ENCODE data around the gene KLHL17.

Gene KLHL17

GRCh38 chr1:952603-953002 lies 7.8 kb upstream of the KLHL17 start:
- no peak for DNase-seq (ENCODE audit: low read depth)

- no peak for DNase-seq (ENCODE audit: low read depth)
These were observed 6.7 kb upstream of the KLHL17 start for GRCh38 chr1:953524-954320.

GRCh38 chr1:954927-955326 lies 5.5 kb upstream of the KLHL17 start:
- DNase-seq (ENCODE audit: low read depth): no peak

- DNase-seq (ENCODE audit: low read depth): no peak
These were observed 4.9 kb upstream of the KLHL17 start for GRCh38 chr1:955474-955873.

- no peak for DNase-seq (ENCODE audit: low read depth)
These were observed 3.7 kb upstream of the KLHL17 start for GRCh38 chr1:956636-957035.

- peak; percentile 87 for DNase-seq (ENCODE audit: low read depth)
These were observed 1.3 kb upstream of the KLHL17 start, which contains the start of gene NOC2L for GRCh38 chr1:958823-959730. NOC2L (minus strand) TSS chr1:959256; CDS start chr1:959240, 16 bp downstream.

GRCh38 chr1:959731-960362 lies 537 bp upstream of the KLHL17 start:
- DNase-seq (ENCODE audit: low read depth): no peak

GRCh38 chr1:961132-961669 lies 817 bp downstream of the KLHL17 start:
- no peak for DNase-seq (ENCODE audit: low read depth)

GRCh38 chr1:962381-963300 lies 2.3 kb downstream of the KLHL17 start:
- no peak for DNase-seq (ENCODE audit: low read depth)

GRCh38 chr1:963301-963651 lies 2.9 kb downstream of the KLHL17 start:
- no peak for DNase-seq (ENCODE audit: low read depth)

GRCh38 chr1:963746-964525 lies 3.6 kb downstream of the KLHL17 start:
- no peak for DNase-seq (ENCODE audit: low read depth)

GRCh38 chr1:964691-965525 lies 4.5 kb downstream of the KLHL17 start:
- DNase-seq (ENCODE audit: low read depth): no peak

- DNase-seq (ENCODE audit: low read depth): no peak
These were observed 5.2 kb downstream of the KLHL17 start for GRCh38 chr1:965526-966134.

- peak; percentile 78 for DNase-seq (ENCODE audit: low read depth)
These were observed 5.8 kb downstream of the KLHL17 start, which contains the start of gene PLEKHN1 for GRCh38 chr1:966135-966703. PLEKHN1 (plus strand) TSS chr1:966482; CDS start chr1:966532, 50 bp downstream.

- DNase-seq (ENCODE audit: low read depth): peak; percentile 75
These were observed 6.4 kb downstream of the KLHL17 start for GRCh38 chr1:966704-967300.

- DNase-seq (ENCODE audit: low read depth): no peak
These were observed 7.3 kb downstream of the KLHL17 start for GRCh38 chr1:967466-968343.

- DNase-seq (ENCODE audit: low read depth): no peak
These were observed 9.0 kb downstream of the KLHL17 start for GRCh38 chr1:969260-969855.

Measured in EH (cell line).